Type B pancreatic cell (in vitro differentiated cells): ENCODE data around the gene CBY2. TPM values are rescaled to one million over a fixed set of nuclear protein-coding genes. Genes with fewer than 3 reads are reported as not detected.
"Not testable (repeated sequence)": the region's sequence is repeated elsewhere in the genome, so short reads cannot be mapped to it uniquely, and the experiment has no call there.

Experiments used
- DNase-seq: peaks from one replicate; pipeline ENCODE4 v3.0.0; 2021; ENCODE audit warnings: mixed read lengths; ENCODE audit not compliant: unreplicated experiment; ENCODE audit errors: extremely low spot score
- H3K27ac Mint-ChIP-seq: 2 replicates; pipeline ENCODE4 v1.8.0; 2021; ENCODE audit warnings: mild to moderate bottlenecking, mixed read lengths
- H3K27me3 Mint-ChIP-seq: 2 replicates; pipeline ENCODE4 v1.8.0; 2021; ENCODE audit warnings: mixed read lengths
- H3K36me3 Mint-ChIP-seq: 2 replicates; pipeline ENCODE4 v1.8.0; 2021; ENCODE audit warnings: mixed read lengths
- H3K4me1 Mint-ChIP-seq: one replicate; pipeline ENCODE4 v1.8.0; 2021; ENCODE audit warnings: mixed read lengths; ENCODE audit not compliant: unreplicated experiment
- H3K4me3 Mint-ChIP-seq: 2 replicates; pipeline ENCODE4 v1.8.0; 2021; ENCODE audit warnings: mild to moderate bottlenecking, mixed read lengths
- H3K9me3 Mint-ChIP-seq: 2 replicates; pipeline ENCODE4 v1.8.0; 2021; ENCODE audit warnings: mixed read lengths
- CTCF ChIP-seq: fragments of 200-600 bp; sonication (generic); conservative IDR thresholded peaks from 2 replicates; pipeline ENCODE4 v1.5.0; 2021; ENCODE audit warnings: antibody characterized with exemption, mild to moderate bottlenecking
- long read RNA-seq: library from polyadenylated mRNA; unstranded; transcript quantifications from one replicate; pipeline ENCODE4 v2.0.0, GENCODE V29; 2020
- total RNA-seq: library from RNA; stranded (reverse); gene quantifications from 2 replicates; pipeline ENCODE4 v1.2.1, GENCODE V29; 2021; ENCODE audit warnings: low replicate concordance

Gene CBY2
- total RNA-seq, result not detected in 2 replicates
- long read RNA-seq, result 0 reads

- peaks cover 6% of the 10 kb centered on the region for H3K4me1 Mint-ChIP-seq
- H3K36me3 Mint-ChIP-seq, result no peaks in the 10 kb centered on the region
- no peak within 1 kb of the TSS for H3K27ac Mint-ChIP-seq
- no peak for TF ChIP-seq CTCF
- DNase-seq, result no peak
- H3K9me3 Mint-ChIP-seq, result no peaks in the 10 kb centered on the region
- H3K4me3 Mint-ChIP-seq, result no peak within 1 kb of the TSS
- peaks cover 45% of the 10 kb centered on the region for H3K27me3 Mint-ChIP-seq
Observed at GRCh38 chr13:45702088-45702487, at the start of gene CBY2. CBY2 (plus strand) TSS chr13:45702320; CDS start chr13:45702391, 71 bp downstream.

- DNase-seq, result no peak
- TF ChIP-seq CTCF, result no peak
- no peak overlapping the region for H3K4me3 Mint-ChIP-seq
- no peaks in the 10 kb centered on the region for H3K4me1 Mint-ChIP-seq
- H3K27me3 Mint-ChIP-seq, result peaks cover 4% of the 10 kb centered on the region
- no peak overlapping the region for H3K27ac Mint-ChIP-seq
- no peaks in the 10 kb centered on the region for H3K36me3 Mint-ChIP-seq
- no peaks in the 10 kb centered on the region for H3K9me3 Mint-ChIP-seq
Observed at GRCh38 chr13:45654633-45655349, 47.3 kb upstream of the CBY2 start.

GRCh38 chr13:45658586-45659235 is 43.4 kb upstream of the CBY2 start:
- no peak overlapping the region for H3K27ac Mint-ChIP-seq
- no peaks in the 10 kb centered on the region for H3K4me1 Mint-ChIP-seq
- peaks cover 4% of the 10 kb centered on the region for H3K27me3 Mint-ChIP-seq
- H3K4me3 Mint-ChIP-seq, result no peak overlapping the region
- no peak for DNase-seq
- no peaks in the 10 kb centered on the region for H3K9me3 Mint-ChIP-seq
- TF ChIP-seq CTCF, result no peak
- no peaks in the 10 kb centered on the region for H3K36me3 Mint-ChIP-seq

- Mint-ChIP-seq H3K4me1 (no peaks in the 10 kb centered on the region), H3K27ac (no peak overlapping the region), H3K36me3 (no peaks in the 10 kb centered on the region), H3K9me3 (no peaks in the 10 kb centered on the region), H3K27me3 (no peaks in the 10 kb centered on the region), H3K4me3 (no peak overlapping the region)
- no peak for TF ChIP-seq CTCF
- no peak for DNase-seq
Observed at GRCh38 chr13:45659536-45659935, 42.6 kb upstream of the CBY2 start.

- H3K27ac Mint-ChIP-seq, H3K4me3 Mint-ChIP-seq, H3K9me3 Mint-ChIP-seq, H3K4me1 Mint-ChIP-seq, H3K27me3 Mint-ChIP-seq, H3K36me3 Mint-ChIP-seq, DNase-seq: not testable (repeated sequence)
Observed at GRCh38 chr13:45660458-45660857, 41.7 kb upstream of the CBY2 start.

GRCh38 chr13:45662162-45662561 is 40.0 kb upstream of the CBY2 start:
- DNase-seq, result no peak
- Mint-ChIP-seq H3K27ac (no peak overlapping the region), H3K36me3 (no peaks in the 10 kb centered on the region), H3K27me3 (no peaks in the 10 kb centered on the region), H3K9me3 (no peaks in the 10 kb centered on the region), H3K4me3 (no peak overlapping the region), H3K4me1 (no peaks in the 10 kb centered on the region)
- no peak for TF ChIP-seq CTCF

GRCh38 chr13:45662903-45663302 is 39.2 kb upstream of the CBY2 start:
- DNase-seq, H3K36me3 Mint-ChIP-seq, H3K27me3 Mint-ChIP-seq, H3K9me3 Mint-ChIP-seq, H3K4me1 Mint-ChIP-seq, H3K27ac Mint-ChIP-seq, H3K4me3 Mint-ChIP-seq: not testable (repeated sequence)

- not testable (repeated sequence) for H3K27ac Mint-ChIP-seq, DNase-seq, H3K4me1 Mint-ChIP-seq, H3K27me3 Mint-ChIP-seq, H3K9me3 Mint-ChIP-seq, H3K4me3 Mint-ChIP-seq, H3K36me3 Mint-ChIP-seq
Observed at GRCh38 chr13:45669626-45670025, 32.5 kb upstream of the CBY2 start.
